Measurements from ENCODE around the gene FILIP1.

Gene FILIP1

GRCh38 chr6:75347898-75348610 is 145.5 kb downstream of the FILIP1 start:
- DNase-seq (ENCODE audit: insufficient read length, low spot score): no peak
- FAIRE-seq: no peak

GRCh38 chr6:75345413-75345812 is 148.2 kb downstream of the FILIP1 start:
- no peak for FAIRE-seq
- no peak for DNase-seq (ENCODE audit: insufficient read length, low spot score)

- FAIRE-seq: no peak
- DNase-seq (ENCODE audit: insufficient read length, low spot score): no peak
These were observed 149.1 kb downstream of the FILIP1 start for GRCh38 chr6:75344455-75344854.

GRCh38 chr6:75344021-75344420 is 149.6 kb downstream of the FILIP1 start:
- FAIRE-seq (no peak), DNase-seq (ENCODE audit: insufficient read length, low spot score) (no peak)

GRCh38 chr6:75337835-75338580 is 155.6 kb downstream of the FILIP1 start:
- DNase-seq (ENCODE audit: insufficient read length, low spot score): no peak
- FAIRE-seq: no peak

- peak; percentile 90 for FAIRE-seq
- no peak for DNase-seq (ENCODE audit: insufficient read length, low spot score)
These were observed 159.1 kb downstream of the FILIP1 start for GRCh38 chr6:75334266-75335040.

DNA sequence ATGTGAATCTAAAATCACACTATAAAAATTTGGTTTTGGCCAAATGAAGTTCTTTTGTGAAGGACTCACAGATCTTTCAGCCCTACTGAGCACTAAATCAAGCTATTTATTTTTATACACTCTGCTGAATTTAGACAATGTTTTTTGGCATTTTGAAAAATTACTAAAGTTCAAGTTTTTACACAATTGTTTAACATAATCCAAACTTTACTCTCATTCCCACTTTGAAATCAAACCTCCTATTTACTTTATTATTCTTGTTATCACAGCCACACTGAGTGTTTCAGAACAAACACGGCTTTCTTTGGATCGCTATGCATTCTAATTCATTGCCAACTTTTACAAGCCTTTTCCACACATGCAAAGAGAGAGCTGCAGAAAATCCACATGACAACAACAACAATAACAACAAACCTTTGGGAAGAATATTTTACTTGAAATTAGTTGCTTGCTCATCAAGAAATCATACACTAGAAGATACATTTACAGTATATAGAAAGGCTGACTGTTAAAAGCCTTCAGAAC is 159.9 kb downstream of the FILIP1 start:
- DNase-seq (ENCODE audit: insufficient read length, low spot score) (no peak), FAIRE-seq (no peak)

- DNase-seq (ENCODE audit: insufficient read length, low spot score) (no peak), FAIRE-seq (no peak)
These were observed 162.4 kb downstream of the FILIP1 start for GRCh38 chr6:75331151-75331550.

DNA sequence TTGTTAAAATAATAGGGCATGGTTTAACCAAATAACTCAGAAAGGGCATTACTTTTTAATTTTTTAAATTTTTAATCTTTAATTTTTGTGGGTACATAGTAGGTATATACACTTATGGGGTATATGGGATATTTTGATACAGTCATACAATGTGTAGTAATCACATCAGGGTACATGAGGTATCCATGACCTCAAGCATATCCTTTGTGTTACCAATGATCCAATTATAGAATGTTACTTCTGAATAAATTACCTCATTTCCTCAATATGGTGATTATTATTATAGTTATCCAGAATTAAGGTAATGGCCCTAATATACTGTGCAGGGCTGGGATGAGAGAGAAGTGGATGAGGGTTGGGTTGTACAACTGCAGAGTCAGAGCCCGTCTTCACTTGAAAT is 163.9 kb downstream of the FILIP1 start:
- no peak for FAIRE-seq
- no peak for DNase-seq (ENCODE audit: insufficient read length, low spot score)

DNA sequence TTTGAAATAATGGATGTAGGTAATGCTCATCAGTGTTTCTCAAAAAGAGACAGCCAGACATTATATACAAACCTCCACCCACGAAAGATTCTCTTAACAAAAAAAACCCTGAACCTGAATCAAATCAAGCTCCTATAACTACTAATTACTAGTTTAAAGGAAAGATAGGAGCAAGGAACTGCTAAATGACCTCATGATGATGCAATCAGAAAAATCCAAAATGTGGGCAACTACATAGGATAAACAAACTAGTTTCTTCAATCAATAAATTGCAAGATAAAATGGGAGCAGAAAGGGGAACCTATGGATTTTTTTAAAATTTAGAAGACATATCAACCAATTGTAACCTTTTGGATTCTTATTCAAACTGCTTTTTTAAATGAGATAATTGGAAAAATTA is 165.8 kb downstream of the FILIP1 start:
- FAIRE-seq (no peak), DNase-seq (ENCODE audit: insufficient read length, low spot score) (no peak)

GRCh38 chr6:75326557-75327258 is 166.9 kb downstream of the FILIP1 start:
- FAIRE-seq: no peak

GRCh38 chr6:75318900-75319299 is 174.7 kb downstream of the FILIP1 start:
- DNase-seq (ENCODE audit: insufficient read length, low spot score) (no peak), FAIRE-seq (no peak)

More at GRCh38 chr6:75326557-75327258, 166.9 kb downstream of the FILIP1 start:
- DNase-seq (ENCODE audit: insufficient read length, low spot score): no peak

- peak; percentile 18 for DNase-seq (ENCODE audit: insufficient read length, low spot score)
- no peak for FAIRE-seq
These were observed 175.9 kb downstream of the FILIP1 start for GRCh38 chr6:75317503-75318206.

- FAIRE-seq: no peak
- DNase-seq (ENCODE audit: insufficient read length, low spot score): no peak
These were observed 177.6 kb downstream of the FILIP1 start for GRCh38 chr6:75315978-75316377.

DNA sequence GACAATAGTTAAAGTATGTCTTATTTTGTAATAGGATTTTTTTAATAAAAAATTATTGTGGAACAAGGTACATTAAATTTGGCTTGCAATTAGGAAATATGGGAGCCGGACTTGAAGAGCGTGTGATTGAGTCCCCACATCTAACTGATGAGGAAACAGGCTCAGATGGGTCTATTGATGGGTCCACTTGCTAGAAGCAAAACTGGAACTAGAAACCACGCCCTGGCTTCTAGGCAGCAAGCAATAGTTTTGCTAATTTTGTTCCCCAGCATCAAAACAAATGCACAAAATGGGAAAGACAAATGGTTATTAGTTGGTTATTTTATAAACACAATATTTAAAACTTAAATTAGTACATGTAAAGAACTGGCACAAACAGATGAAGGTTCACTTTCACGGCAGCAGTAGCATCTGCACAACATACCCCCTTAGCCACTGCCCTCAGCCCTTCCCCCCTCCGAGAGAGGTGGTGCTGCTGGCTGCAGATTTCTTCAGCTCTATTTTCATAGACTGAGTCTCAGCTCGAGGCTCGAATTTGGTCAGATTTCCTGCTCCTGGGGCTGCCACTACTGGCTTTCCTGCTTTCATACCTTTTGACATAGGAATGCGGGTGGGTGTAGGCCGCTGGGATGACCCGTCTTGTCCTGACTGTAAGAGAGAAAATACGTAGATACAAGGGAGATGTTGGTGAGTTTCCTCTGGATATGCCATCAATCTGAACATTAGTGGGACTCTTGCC is 185.2 kb downstream of the FILIP1 start:
- DNase-seq (ENCODE audit: insufficient read length, low spot score) (no peak), FAIRE-seq (no peak)

DNA sequence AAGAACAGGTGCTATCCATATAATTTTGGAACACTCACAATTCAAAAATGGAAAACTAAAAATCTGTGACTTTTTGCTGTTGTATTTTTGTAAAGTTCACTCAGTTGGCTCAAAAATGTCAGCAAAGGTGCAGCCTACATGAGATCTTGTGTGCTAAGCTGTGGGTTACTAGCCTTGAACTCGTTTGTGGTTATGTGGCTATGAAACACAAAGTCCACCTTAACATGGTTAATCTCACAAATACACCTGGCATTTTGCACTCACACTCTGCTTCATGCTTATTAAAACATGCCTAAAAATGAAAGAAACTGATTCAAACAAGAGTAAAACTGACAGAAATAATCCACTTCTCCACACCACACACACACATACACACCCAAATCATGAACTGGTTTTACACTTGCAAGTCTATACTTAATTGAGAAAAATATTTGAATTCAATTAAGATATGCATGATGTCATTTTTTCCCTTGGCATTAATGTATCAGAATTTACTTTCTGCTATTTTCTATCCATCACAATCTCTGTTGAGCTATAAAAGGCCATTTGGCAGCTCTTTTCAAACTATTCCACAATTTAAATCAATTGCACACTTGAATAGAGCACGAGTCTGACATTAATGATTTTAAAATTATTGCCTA is 186.1 kb downstream of the FILIP1 start:
- no peak for FAIRE-seq
- DNase-seq (ENCODE audit: insufficient read length, low spot score): no peak

- no peak for FAIRE-seq
- no peak for DNase-seq (ENCODE audit: insufficient read length, low spot score)
These were observed 187.5 kb downstream of the FILIP1 start for GRCh38 chr6:75306064-75306463.

DNA sequence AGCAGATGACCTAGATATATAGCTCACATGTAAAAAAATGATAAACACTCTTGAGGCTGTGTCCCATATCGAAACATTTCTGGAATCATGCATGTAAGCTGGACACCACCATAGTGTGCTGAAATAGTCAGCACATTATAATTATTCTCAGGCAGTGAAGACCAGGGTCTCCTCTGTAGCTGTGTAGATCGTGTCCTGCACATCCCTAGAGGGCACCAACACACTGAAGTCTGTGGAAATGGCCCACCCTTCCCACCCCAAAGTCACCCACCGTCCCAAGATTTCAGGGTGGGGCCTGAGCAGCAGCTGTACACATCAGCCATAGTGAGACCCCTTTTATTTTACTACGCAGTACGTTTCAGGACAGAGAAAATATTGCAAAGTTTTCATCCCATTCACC is 188.0 kb downstream of the FILIP1 start:
- DNase-seq (ENCODE audit: insufficient read length, low spot score) (no peak), FAIRE-seq (no peak)

DNA sequence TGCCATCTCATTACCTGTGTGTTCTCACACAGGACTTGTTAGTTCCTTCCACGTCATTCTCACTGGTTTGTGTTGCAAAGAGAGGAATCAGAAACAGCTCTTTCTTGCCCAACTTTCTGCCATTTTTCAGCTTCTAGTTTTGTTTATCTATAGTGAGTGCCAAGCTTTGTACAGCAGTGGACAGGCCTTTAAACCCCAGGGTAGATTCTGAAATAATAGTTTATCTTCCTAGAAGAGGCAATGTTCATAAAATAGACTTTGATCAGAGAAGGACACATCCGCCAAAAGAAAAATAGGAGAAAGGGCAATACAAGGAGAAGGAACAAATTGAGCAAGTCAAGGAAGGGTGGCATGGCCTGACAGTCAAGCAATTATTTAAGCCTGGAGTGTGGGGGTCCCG is 191.3 kb downstream of the FILIP1 start:
- DNase-seq (ENCODE audit: insufficient read length, low spot score) (no peak), FAIRE-seq (no peak)
